Suprapubic skin (tissue), 4 donors: ENCODE measurements around the gene SS18L1.

ENCODE experiments used
- CTCF ChIP-seq, 2 donors: fragments of 200-600 bp in 1 of 2; fragments of 450-650 bp in 1 of 2; sonication (generic) in 1 of 2; IDR thresholded peaks; one replicate each; pipeline ENCODE4 v1.5.1; 2016 to 2019; ENCODE audit warnings: antibody characterized with exemption in 2 of 2, mild to moderate bottlenecking in 1 of 2, moderate library complexity in 1 of 2
- EP300 ChIP-seq: sonication (generic); formaldehyde crosslinking; IDR thresholded peaks from one replicate; pipeline ENCODE4 v1.6.1; 2017; ENCODE audit warnings: antibody characterized with exemption
- POLR2A ChIP-seq, 2 donors: fragments of 450-650 bp; IDR thresholded peaks; one replicate each; pipeline ENCODE4 v1.6.1; 2017; ENCODE audit warnings: antibody characterized with exemption in 2 of 2, mild to moderate bottlenecking in 2 of 2, moderate library complexity in 2 of 2
- POLR2AphosphoS5 ChIP-seq, 3 donors: sonication (generic); formaldehyde crosslinking; IDR thresholded peaks; one replicate each; pipeline ENCODE4 v1.6.1; 2017; ENCODE audit warnings: antibody characterized with exemption in 3 of 3

- TF ChIP-seq POLR2AphosphoS5 (IDR thresholded peaks at IDR 0.05): no peak
- no peak for TF ChIP-seq CTCF (IDR thresholded peaks at IDR 0.05)
- no peak for TF ChIP-seq POLR2A (IDR thresholded peaks at IDR 0.05)
- TF ChIP-seq EP300: no peak
Measured at GRCh38 chr20:62155428-62156253, 12.1 kb downstream of the SS18L1 start.
